Measurements from ENCODE around the gene FBXO15.

The FBXO15 gene

GRCh38 chr18:74062037-74062436 lies 85.6 kb downstream of the FBXO15 start:
- no peak for DNase-seq (ENCODE audit: low spot score)

GRCh38 chr18:74060579-74060978 lies 87.1 kb downstream of the FBXO15 start:
- DNase-seq (ENCODE audit: low spot score): no peak

- no peak for DNase-seq (ENCODE audit: low spot score)
Observed at GRCh38 chr18:74050807-74051206, 96.8 kb downstream of the FBXO15 start.

GRCh38 chr18:74040459-74041332 lies 106.9 kb downstream of the FBXO15 start:
- peak; percentile 25 for DNase-seq (ENCODE audit: low spot score)

GRCh38 chr18:74040008-74040407 lies 107.6 kb downstream of the FBXO15 start:
- DNase-seq (ENCODE audit: low spot score): no peak

- no peak for DNase-seq (ENCODE audit: low spot score)
Observed at GRCh38 chr18:74029161-74029560, 118.5 kb downstream of the FBXO15 start.

Measured in RKO (cell line).